HG03432 (cell line): Measurements from ENCODE around the gene SBK2.

Experiments used
- ATAC-seq: cut with Tn5 transposase; IDR thresholded peaks from one replicate; pipeline ENCODE4 v1.9.1; 2021; ENCODE audit warnings: mild to moderate bottlenecking, moderate library complexity; ENCODE audit not compliant: unreplicated experiment

Gene SBK2

DNA sequence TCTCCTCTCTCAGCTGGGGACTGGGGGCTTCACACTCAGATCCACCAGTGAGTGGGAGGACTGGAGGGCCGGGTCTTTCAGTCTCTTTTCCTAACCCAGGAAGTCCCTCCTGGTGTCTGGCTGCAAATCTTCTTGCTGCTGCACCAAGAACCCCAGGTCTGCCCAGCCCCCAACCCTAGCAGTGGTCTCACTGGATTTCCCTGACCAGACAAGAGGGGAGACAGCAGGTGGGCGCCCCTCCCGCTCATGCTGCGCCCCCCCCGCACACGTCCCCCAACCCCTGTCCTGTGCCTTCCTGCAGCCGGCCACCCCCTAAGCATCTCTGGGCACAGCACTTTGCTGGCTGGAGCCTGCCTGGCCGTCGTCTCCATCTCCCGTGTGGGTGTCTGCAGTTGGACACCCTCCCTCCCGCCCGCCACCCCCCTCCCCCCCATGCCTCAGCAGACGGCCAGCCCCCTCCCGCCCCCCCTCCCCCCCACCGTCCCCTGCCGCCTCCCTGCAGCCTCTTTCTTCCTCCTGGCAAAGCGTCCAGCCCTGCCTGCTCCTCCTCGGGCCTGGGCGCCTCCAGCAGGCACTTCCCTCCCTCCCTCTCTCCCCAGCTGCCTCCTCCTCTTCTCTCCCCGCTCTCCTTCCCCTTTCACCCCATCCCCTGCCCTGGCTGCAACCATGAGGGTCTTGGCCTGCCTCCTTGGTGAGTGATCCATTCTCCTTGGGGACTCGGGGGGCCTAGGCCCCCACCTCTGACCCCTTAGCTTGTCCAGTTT is 48.8 kb downstream of the SBK2 start, which contains the start of gene SSC5D:
Gene SSC5D, plus strand, starts transcription at position 513 of the 764 bp plus-strand sequence. Its CDS starts 154 bp downstream, at position 667.
- no peak for ATAC-seq

DNA sequence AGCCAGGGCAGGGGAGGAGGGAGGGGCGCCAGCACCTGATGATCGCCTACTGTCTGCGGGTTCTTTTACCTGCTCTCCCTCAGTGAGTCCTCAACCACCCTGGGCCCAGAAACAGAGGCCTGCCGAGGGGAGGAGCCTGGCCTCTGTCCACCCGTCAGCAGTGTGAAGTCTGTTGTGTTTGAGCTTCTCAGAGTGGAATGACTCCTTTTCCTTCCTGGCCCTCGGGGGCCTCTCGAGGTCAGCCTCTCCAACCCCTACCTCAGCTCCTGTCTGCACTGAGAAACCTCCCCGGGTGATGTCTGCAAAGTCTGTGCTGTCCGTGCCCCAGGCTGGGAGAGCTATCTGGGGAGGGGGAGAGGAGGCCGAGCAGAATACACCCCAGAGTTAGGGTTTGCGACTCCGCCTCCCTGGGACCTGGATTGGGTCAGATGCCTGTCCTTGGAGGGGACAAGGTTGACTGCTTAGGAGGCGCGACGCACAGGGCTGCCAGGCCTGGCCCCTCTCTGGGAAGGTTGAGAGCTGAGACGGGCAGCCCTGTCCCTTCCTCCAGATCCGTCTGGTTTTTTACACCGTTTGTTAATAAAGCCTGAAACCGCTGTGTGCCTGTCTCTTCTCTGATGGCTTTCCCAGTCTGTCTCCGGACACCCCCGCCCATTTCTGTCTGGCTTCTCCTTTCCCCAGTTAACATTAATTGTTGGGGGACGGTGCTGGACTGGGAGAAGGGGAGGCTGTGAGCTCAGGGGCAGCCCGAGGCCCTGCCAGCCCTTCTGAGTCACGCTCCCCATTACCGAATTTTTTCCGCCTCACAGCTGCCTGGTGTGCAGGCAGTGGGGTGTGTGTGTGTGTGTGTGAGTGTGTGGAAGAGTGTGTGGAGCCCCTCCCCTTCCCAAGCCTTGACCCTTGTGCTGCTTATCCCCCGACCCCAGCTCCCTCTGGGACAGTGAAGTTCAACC is 49.7 kb downstream of the SBK2 start:
- no peak for ATAC-seq

DNA sequence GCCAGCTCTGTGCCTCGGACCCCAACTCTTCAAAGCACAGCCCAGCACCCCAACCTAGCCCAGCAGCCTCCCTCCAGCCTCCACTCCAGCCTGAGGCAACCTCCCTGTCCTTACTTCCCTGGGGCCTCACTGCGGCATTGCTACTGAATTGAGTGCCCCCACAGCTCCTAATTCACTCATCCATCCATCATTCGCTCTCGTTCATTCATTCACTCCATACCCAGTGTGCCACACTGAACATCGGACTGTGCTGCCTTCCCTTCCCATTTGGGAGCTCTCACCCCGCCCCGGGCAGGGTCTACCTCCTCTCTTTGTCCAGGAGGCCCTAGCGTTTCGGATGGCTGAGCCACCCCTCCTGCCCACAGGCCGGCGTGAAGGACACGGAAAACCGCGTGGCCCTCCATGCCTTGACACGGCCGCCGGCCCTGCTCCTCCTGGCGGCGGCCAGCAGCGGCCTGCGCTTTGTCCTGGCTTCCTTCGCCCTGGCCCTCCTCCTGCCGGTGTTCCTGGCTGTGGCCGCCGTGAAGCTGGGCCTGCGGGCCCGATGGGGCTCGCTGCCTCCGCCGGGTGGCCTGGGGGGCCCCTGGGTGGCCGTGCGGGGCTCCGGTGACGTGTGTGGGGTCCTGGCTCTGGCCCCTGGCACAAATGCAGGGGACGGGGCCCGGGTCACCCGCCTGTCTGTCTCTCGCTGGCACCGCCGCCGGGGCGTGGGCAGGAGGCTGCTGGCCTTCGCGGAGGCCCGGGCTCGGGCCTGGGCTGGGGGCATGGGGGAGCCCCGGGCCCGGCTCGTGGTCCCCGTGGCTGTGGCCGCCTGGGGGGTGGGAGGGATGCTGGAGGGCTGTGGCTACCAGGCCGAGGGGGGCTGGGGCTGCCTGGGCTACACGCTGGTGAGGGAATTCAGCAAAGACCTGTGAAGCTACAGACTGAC is 50.6 kb downstream of the SBK2 start:
- ATAC-seq, result no peak

GRCh38 chr19:55485439-55486011 is 51.4 kb downstream of the SBK2 start:
- ATAC-seq, result no peak

- peak; percentile 66 for ATAC-seq
Measured at GRCh38 chr19:55484593-55485438, 52.1 kb downstream of the SBK2 start, which contains the start of gene NAT14. NAT14 (plus strand) TSS chr19:55485188; CDS start chr19:55485709, 521 bp downstream.

DNA sequence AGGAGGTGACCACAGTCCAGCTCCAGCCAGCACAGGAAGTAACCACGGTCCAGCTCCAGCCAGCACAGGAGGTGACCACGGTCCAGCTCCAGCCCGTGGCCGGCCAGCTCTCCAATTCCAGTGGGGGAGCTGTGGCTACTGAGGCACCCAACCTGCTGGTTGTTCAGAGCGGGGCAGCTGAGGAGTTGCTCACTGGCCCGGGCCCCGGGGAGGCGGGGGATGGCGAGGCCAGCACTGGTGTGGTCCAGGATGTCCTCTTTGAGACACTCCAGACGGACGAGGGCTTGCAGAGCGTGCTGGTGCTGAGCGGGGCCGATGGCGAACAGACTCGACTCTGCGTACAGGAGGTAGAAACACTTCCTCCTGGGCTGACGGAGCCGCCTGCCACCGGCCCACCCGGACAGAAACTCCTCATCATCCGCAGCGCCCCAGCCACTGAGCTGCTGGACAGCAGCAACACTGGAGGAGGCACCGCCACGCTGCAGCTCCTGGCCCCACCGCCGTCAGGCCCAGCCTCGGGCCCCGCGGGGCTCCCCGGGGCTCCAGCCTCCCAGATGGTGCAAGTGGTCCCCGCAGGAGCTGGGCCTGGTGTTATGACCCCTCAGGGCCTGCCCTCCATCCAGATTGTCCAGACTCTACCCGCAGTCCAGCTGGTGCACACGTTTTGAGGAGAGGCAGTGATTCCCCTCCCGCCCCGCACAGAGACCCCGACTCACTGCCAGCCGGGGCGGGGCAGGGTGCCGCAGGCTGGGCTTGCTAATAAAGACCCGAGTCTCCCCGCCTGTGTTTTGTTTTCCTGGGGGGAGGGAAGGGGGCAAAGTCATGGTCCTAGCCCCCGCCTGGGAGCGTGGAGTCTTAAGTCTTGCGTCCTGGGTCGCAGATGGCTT is 53.0 kb downstream of the SBK2 start:
- ATAC-seq, result no peak

DNA sequence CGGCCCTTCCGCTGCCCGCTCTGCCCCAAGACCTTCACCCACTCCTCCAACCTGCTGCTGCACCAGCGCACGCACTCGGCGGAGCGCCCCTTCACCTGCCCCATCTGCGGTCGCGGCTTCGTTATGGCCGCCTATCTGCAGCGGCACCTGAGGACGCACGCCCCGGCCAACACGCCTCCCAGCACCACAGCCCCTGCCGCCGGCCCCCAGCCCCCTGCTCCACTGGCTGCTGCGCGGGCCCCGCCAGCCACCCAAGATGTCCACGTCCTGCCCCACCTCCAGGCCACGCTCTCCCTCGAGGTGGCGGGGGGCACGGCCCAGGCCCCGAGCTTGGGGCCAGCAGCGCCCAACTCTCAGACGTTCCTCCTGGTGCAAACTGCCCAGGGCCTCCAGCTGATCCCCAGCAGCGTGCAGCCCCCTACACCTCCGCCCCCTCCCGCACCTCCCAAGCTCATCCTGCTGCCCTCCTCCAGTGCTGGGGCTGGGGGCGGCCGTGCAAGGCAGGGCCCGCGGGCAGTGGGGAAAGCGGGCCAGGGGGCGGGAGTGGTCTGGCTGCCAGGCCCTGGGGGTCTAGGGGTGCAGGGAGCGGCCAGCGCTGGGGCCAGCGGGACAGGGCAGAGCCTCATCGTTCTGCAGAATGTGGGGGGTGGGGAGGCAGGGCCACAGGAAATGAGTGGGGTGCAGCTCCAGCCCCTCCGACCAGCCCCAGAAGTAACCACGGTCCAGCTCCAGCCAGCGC is 53.8 kb downstream of the SBK2 start:
- no peak for ATAC-seq

DNA sequence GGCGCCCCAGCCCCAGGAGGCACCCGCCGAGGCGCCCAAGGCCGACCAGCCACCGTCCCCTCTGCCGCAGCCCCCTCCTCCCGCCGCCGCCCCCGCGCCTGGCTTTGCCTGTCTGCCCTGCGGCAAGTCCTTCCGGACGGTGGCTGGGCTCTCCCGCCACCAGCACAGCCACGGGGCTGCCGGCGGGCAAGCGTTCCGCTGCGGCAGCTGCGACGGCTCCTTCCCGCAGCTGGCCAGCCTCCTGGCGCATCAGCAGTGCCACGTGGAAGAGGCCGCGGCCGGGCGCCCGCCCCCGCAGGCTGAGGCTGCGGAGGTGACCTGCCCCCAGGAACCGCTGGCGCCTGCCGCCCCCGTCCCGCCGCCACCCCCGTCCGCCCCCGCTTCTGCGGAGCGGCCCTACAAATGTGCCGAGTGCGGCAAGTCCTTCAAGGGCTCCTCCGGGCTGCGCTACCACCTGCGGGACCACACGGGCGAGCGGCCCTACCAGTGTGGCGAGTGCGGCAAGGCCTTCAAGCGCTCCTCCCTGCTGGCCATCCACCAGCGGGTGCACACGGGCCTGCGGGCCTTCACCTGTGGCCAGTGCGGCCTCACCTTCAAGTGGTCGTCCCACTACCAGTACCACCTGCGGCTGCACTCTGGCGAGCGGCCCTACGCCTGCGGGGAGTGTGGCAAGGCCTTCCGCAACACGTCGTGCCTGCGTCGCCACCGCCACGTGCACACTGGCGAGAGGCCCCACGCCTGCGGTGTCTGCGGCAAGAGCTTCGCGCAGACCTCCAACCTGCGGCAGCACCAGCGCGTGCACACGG is 54.6 kb downstream of the SBK2 start:
- ATAC-seq, result no peak

DNA sequence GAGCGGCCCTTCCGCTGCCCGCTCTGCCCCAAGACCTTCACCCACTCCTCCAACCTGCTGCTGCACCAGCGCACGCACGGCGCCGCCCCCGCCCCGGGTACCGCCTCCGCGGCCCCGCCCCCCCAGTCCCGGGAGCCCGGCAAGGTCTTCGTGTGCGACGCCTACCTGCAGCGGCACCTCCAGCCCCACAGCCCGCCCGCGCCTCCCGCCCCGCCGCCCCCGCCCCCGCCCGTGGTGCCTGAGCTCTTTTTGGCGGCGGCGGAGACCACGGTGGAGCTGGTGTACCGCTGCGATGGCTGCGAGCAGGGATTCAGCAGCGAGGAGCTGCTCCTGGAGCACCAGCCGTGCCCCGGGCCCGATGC is 55.2 kb downstream of the SBK2 start:
- ATAC-seq, result no peak

DNA sequence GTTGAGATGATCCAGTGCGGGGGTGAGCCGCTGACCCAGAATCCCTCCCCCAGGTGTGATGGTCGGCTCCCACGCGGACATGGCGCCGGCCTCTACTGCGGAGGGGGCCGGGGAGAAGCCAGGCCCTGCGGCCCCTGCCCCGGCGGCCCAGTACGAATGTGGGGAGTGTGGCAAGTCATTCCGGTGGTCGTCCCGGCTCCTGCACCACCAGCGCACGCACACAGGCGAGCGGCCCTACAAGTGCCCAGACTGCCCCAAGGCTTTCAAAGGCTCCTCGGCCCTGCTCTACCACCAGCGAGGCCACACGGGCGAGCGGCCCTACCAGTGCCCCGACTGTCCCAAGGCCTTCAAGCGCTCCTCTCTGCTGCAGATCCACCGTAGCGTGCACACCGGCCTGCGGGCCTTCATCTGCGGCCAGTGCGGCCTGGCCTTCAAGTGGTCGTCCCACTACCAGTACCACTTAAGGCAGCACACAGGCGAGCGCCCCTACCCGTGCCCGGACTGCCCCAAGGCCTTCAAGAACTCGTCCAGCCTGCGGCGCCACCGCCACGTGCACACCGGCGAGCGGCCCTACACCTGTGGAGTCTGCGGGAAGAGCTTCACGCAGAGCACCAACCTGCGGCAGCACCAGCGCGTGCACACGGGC is 55.7 kb downstream of the SBK2 start:
- ATAC-seq, result no peak

GRCh38 chr19:55479451-55480230 is 57.3 kb downstream of the SBK2 start:
- no peak for ATAC-seq

- ATAC-seq, result no peak
Measured at GRCh38 chr19:55479045-55479444, 57.9 kb downstream of the SBK2 start.
